Uterus (tissue), 4 donors: ENCODE results near the gene SLC7A14. TPM values are rescaled to one million over a fixed set of nuclear protein-coding genes. Genes with fewer than 3 reads are reported as not detected.

ENCODE experiments used
- DNase-seq, 2 donors: peaks; one replicate each; pipeline ENCODE4 v3.0.0-alpha.2; 2019 to 2020
- H3K27ac ChIP-seq, 2 donors: fragments of 200-600 bp; sonication (generic); 1 replicate in 1 of 2; 2 replicates in 1 of 2; pipeline ENCODE4 v1.5.1; 2016 to 2018
- H3K27me3 ChIP-seq, 2 donors: fragments of 200-600 bp; sonication (generic); one replicate each; pipeline ENCODE4 v1.5.1; 2018 to 2019; ENCODE audit warnings: control low read depth in 1 of 2
- H3K36me3 ChIP-seq, 2 donors: fragments of 200-600 bp; sonication (generic); one replicate each; pipeline ENCODE4 v1.5.1; 2019; ENCODE audit warnings: control low read depth in 1 of 2
- H3K4me1 ChIP-seq, 2 donors: fragments of 200-600 bp; sonication (generic); one replicate each; pipeline ENCODE4 v1.5.1; 2018 to 2019; ENCODE audit warnings: control low read depth in 1 of 2
- H3K4me3 ChIP-seq, 2 donors: fragments of 200-600 bp; sonication (generic); 1 replicate in 1 of 2; 2 replicates in 1 of 2; pipeline ENCODE4 v1.5.1; 2018 to 2019; ENCODE audit warnings: mild to moderate bottlenecking in 1 of 2
- H3K9me3 ChIP-seq, 2 donors: fragments of 200-600 bp; sonication (generic); one replicate each; pipeline ENCODE4 v1.5.1; 2019; ENCODE audit warnings: control low read depth in 1 of 2
- POLR2A ChIP-seq, 2 donors: fragments of 450-650 bp; IDR thresholded peaks; one replicate each; pipeline ENCODE4 v1.6.1; 2016; ENCODE audit warnings: antibody characterized with exemption in 2 of 2, mild to moderate bottlenecking in 1 of 2, moderate library complexity in 1 of 2
- intact Hi-C: fragments of 100-400 bp; cut with DNase I; formaldehyde crosslinking; loops from one replicate; pipeline ENCODE4 v1.15.1; 2023; ENCODE audit warnings: low total_unique reads
- total RNA-seq, 4 donors: library from RNA; depleted of rRNA in 3 of 4; stranded (reverse); fragments of >200 nt in 3 of 4; gene quantifications; one replicate each; pipeline versions ENCODE4 v1.1.0 to v1.2.4, GENCODE V29; 2014 to 2023
- TF ChIP-seq, protein P1 (sequence below), 4 experiments: fragments of 200-600 bp in 2 of 4; fragments of 450-650 bp in 2 of 4; sonication (generic) in 2 of 4; IDR thresholded peaks; one replicate each; pipeline ENCODE4 v1.5.1; 2016 to 2019; ENCODE audit warnings: antibody characterized with exemption in 4 of 4, mild to moderate bottlenecking in 2 of 4, moderate library complexity in 1 of 4
- donor health status: DM: yes; HTN: yes; CAD: no.

The SLC7A14 gene
- total RNA-seq, 4 donors from 2014 or later, result 0.55 TPM; not detected in 3

DNA sequence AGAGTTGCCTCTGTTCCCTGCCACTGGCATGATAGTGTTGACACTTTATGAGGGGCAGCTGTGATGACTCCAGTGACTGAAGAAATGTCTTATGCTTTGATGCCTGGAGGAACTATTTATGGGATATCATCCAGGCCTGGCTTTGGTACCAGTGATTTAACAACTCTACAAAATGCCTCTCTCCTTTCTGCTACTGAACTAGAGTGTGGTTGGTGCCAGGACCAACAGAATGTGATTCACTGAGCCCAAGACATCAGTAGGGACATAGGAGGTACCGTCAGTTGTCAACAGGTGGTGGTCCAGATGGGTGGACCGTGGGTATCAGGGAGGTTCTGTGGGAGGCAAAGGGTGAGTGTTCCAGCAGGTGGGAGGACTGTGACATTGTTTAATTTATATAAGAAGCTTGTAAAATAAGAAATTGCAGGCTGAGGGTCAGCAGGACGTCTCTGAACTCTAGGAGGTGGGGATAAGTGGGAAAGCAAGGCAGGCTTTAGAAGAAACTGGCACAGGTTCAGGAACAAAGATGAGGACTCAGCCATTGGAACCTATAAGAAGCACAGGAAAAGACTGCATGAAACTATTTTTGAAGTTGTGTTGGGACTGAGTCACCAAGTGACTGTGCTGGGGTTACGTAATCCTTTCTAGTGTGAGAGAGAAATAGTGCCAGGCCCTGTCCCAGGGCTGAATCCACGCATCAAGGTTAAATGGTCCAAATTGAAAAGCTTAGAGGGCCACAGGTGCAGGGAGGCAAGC is 28.5 kb upstream of the SLC7A14 start:
- no peaks in the 10 kb centered on the region for H3K27me3 ChIP-seq
- intact Hi-C loops, result no loop called here
- H3K4me3 ChIP-seq, result no peak overlapping the region
- DNase-seq, result peak in 1 of 2 donors; percentile 18
- H3K4me1 ChIP-seq, result no peaks in the 10 kb centered on the region
- H3K36me3 ChIP-seq, result no peaks in the 10 kb centered on the region
- TF ChIP-seq, protein P1, sequence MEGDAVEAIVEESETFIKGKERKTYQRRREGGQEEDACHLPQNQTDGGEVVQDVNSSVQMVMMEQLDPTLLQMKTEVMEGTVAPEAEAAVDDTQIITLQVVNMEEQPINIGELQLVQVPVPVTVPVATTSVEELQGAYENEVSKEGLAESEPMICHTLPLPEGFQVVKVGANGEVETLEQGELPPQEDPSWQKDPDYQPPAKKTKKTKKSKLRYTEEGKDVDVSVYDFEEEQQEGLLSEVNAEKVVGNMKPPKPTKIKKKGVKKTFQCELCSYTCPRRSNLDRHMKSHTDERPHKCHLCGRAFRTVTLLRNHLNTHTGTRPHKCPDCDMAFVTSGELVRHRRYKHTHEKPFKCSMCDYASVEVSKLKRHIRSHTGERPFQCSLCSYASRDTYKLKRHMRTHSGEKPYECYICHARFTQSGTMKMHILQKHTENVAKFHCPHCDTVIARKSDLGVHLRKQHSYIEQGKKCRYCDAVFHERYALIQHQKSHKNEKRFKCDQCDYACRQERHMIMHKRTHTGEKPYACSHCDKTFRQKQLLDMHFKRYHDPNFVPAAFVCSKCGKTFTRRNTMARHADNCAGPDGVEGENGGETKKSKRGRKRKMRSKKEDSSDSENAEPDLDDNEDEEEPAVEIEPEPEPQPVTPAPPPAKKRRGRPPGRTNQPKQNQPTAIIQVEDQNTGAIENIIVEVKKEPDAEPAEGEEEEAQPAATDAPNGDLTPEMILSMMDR (IDR thresholded peaks at IDR 0.05), result no peak
- TF ChIP-seq POLR2A (IDR thresholded peaks at IDR 0.05), result no peak
- H3K9me3 ChIP-seq, result no peaks in the 10 kb centered on the region
- H3K27ac ChIP-seq, result peak overlapping the region in 1 of 2 donors; percentile 39

DNA sequence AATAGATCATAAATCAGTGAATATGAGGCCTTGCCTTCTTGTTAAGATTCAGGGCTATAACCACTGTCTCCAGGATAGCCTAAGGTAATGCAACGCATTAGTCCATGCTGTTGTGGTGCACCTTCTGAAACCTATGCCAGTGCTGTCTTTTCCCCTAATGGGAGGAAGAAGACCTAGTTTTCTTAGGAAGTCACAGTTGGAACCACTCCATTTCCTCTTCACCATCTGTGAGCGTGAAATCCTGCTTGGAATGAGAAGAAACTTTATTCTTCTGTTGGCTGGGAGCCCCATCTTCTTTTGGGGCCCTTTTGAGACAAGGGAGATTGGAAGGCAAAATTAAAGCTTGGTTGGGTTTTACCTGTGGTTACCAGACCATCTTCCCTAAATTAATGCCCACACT is 25.9 kb upstream of the SLC7A14 start:
- H3K4me1 ChIP-seq, result no peaks in the 10 kb centered on the region
- intact Hi-C loops, result no loop called here
- no peak overlapping the region for H3K4me3 ChIP-seq

DNA sequence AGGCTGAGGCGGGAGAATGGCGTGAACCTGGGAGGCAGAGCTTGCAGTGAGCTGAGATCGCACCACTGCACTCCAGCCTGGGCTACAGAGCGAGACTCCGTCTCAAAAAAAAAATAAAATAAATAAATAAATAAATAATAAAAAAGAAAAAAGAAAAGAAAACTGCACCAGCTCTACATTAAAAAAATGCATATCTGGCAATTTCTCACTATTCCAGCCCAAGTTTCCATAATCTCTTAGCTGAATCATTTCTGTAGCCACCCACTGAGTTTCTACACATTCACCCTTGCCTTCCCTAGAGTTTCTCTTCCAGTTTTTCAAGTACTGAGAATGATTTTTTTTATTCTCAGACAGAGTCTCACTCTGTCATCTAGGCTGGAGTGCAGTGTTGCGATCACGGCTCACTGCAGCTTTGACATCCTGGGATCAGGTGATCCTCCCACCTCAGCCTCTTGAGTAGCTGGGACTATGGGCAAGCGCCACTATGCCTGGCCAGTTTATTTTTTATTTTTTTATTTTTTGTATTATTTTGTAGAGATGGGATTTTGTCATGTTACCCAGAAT is 24.5 kb upstream of the SLC7A14 start:
- H3K4me1 ChIP-seq, result no peaks in the 10 kb centered on the region
- TF ChIP-seq, protein P1 (IDR thresholded peaks at IDR 0.05), result no peak
- no peak for TF ChIP-seq POLR2A (IDR thresholded peaks at IDR 0.05)
- no peak overlapping the region for H3K4me3 ChIP-seq
- H3K9me3 ChIP-seq, result no peaks in the 10 kb centered on the region
- no peaks in the 10 kb centered on the region for H3K36me3 ChIP-seq
- no peak for DNase-seq
- no peaks in the 10 kb centered on the region for H3K27me3 ChIP-seq
- H3K27ac ChIP-seq, result no peak overlapping the region
- intact Hi-C loops, result no loop called here

More for the DNA sequence above, 25.9 kb upstream of the SLC7A14 start:
- no peak for DNase-seq
- TF ChIP-seq, protein P1 (IDR thresholded peaks at IDR 0.05), result no peak
- TF ChIP-seq POLR2A (IDR thresholded peaks at IDR 0.05), result no peak
- Histone ChIP-seq H3K27me3 (no peaks in the 10 kb centered on the region), H3K36me3 (no peaks in the 10 kb centered on the region), H3K9me3 (no peaks in the 10 kb centered on the region), H3K27ac (no peak overlapping the region)

DNA sequence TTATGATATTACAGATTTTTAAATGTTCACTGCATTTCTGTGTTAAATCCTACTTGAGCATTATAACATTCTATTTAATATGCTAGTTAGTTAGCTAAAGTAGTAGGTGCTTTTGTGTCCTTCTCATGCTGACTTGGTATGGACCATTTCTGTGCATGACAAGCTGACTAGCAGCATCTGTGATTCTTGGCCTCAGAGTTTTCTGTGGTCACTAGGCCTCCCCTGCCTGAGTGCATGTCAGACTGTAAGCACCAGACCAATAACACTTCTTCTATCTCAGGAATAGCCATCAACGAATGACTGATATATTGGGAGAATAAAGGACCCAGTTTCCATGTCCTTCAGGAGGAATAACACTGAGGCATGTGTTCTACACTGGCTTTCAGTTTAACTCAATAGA is 22.6 kb upstream of the SLC7A14 start:
- intact Hi-C loops, result no loop called here
- no peaks in the 10 kb centered on the region for H3K36me3 ChIP-seq
- TF ChIP-seq POLR2A (IDR thresholded peaks at IDR 0.05), result no peak
- TF ChIP-seq, protein P1 (IDR thresholded peaks at IDR 0.05), result no peak
- H3K4me3 ChIP-seq, result no peak overlapping the region
- no peaks in the 10 kb centered on the region for H3K4me1 ChIP-seq
- no peaks in the 10 kb centered on the region for H3K9me3 ChIP-seq
- no peak overlapping the region for H3K27ac ChIP-seq
- no peak for DNase-seq
- no peaks in the 10 kb centered on the region for H3K27me3 ChIP-seq

DNA sequence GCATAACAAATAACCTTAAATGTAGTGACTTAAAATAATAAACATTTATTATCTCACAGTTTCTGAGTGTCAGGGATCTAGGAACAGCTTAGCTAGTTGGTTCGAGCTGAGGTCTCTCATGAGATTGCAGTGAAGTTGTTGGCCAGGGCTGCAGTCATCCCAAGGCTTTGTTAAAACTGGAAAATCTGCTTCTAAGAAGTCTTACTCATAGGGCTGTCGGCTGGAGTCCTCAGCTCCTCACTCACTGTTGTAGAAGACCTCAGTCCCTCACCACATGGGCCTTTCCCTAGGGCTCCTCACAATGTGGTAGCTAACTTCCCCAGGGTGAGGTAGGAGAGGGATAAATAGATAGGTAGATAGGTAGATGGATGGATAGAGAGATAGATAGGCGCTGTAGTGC is 20.8 kb upstream of the SLC7A14 start:
- H3K27ac ChIP-seq, result no peak overlapping the region
- H3K4me3 ChIP-seq, result no peak overlapping the region
- no peaks in the 10 kb centered on the region for H3K36me3 ChIP-seq
- no peaks in the 10 kb centered on the region for H3K4me1 ChIP-seq
- H3K27me3 ChIP-seq, result no peaks in the 10 kb centered on the region
- DNase-seq, result no peak
- no peaks in the 10 kb centered on the region for H3K9me3 ChIP-seq
- intact Hi-C loops, result no loop called here
- TF ChIP-seq POLR2A (IDR thresholded peaks at IDR 0.05), result no peak
- TF ChIP-seq, protein P1 (IDR thresholded peaks at IDR 0.05), result no peak
